ENCODE measurements around the gene TKFC. TPM values are rescaled to one million over a fixed set of nuclear protein-coding genes. Genes with fewer than 3 reads are reported as not detected.

Gene TKFC
- total and polyA plus RNA-seq, 9 of the 15 experiments (the other 6 are each of a cell fraction or from before 2014, with no cell fraction given): 2.0 to 61.7 (median 28.5) TPM

- DNase-seq (ENCODE audit: extremely low read depth in 1 of 4, low spot score in 3 of 4) (no peak), FAIRE-seq (no peak), ATAC-seq (no peak)
- ChIA-PET POLR2A (interaction anchor here (0.7 to 2.4 kb wide), 9 partner anchors 9 to 102 kb away, joined by 3 to 11 read pairs (median 4); partner anchors contain the start of genes CPSF7, SDHAF2 and TMEM138), CTCF (ENCODE audit: low intra/inter-chr PET ratio) (no interaction called here)
- H4K20me1 ChIP-seq (replicated peaks; ENCODE audit: control insufficient read depth, insufficient read depth, low read length): peaks cover 7% of the 10 kb centered on the region
- no peak overlapping the region for H3K9ac ChIP-seq (ENCODE audit: insufficient read depth in 1 of 2, low read depth in 2 of 2, low read length in 2 of 2)
- H3K4me2 ChIP-seq (ENCODE audit: insufficient read depth, low read length): no peak overlapping the region
- TF ChIP-seq, protein P1, sequence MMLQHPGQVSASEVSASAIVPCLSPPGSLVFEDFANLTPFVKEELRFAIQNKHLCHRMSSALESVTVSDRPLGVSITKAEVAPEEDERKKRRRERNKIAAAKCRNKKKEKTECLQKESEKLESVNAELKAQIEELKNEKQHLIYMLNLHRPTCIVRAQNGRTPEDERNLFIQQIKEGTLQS (IDR thresholded peaks at IDR 0.05): peak; percentile 40; the same call in 1 of the 2 replicates
- TF ChIP-seq, protein P1 (CRISPR knock-in tag; conservative IDR thresholded peaks at IDR 0.05): no peak
- TF ChIP-seq ESRRA (IDR thresholded peaks at IDR 0.05; ENCODE audit: borderline replicate concordance, low read depth): peak; percentile 53
- TF ChIP-seq SRSF3 (IDR thresholded peaks at IDR 0.05; ENCODE audit: insufficient read depth, low read length): no peak
- peak; percentile 9; the same call in 1 of the 2 replicates for TF ChIP-seq JUND (IDR thresholded peaks at IDR 0.05; ENCODE audit: borderline replicate concordance, low read depth, low read length)
- TF ChIP-seq JUND (tag; IDR thresholded peaks at IDR 0.05; ENCODE audit: borderline replicate concordance, low read depth, low read length): no peak
- 0 out of 2 replicates have a peak, but pooled peaks have one; percentile 23 for TF ChIP-seq FOSL1 (tag; conservative IDR thresholded peaks at IDR 0.05)
- no peak for TF ChIP-seq LARP7 (IDR thresholded peaks at IDR 0.05)
- intact Hi-C loops (cut with micrococcal nuclease): no loop called here
- in situ Hi-C loops (cut with MboI): no loop called here
- no TSS peak for BruUV-seq (replicated peaks)
- H3K27ac ChIP-seq (ENCODE audit: extremely low read depth, low read depth, low read length): no peak overlapping the region
- H2AFZ ChIP-seq (ENCODE audit: low read depth, low read length): no peak overlapping the region
- H3K4me3 ChIP-seq: no peak overlapping the region
- H3K79me2 ChIP-seq (ENCODE audit: control insufficient read depth, insufficient read depth, low read length): peaks cover 71% of the 10 kb centered on the region
- H3K27me3 ChIP-seq (ENCODE audit: control insufficient read depth in 2 of 2, insufficient read depth in 2 of 2, low read length in 2 of 2): no peaks in the 10 kb centered on the region
- H3K36me3 ChIP-seq (ENCODE audit: control insufficient read depth, insufficient read depth, low read length): peaks cover 84% of the 10 kb centered on the region
- peaks cover 6 to 9% of the 10 kb centered on the region in 2 experiments; a peak in 4 of 5 replicates for H3K4me1 ChIP-seq (replicated peaks in 1 of 2; ENCODE audit: control insufficient read depth in 2 of 2, insufficient read depth in 2 of 2, low read length in 2 of 2)
- H3K9me3 ChIP-seq (replicated peaks; ENCODE audit: control insufficient read depth, insufficient read depth, low read depth, low read length): no peaks in the 10 kb centered on the region
- no peaks in the 10 kb centered on the region for H3K9me1 ChIP-seq (ENCODE audit: control insufficient read depth, insufficient read depth, low read length)
These were observed 5.4 kb upstream of the TKFC start for GRCh38 chr11:61327669-61328071.

Measured in K562 (cell line).